ENCODE data around the gene MN1. TPM values are rescaled to one million over a fixed set of nuclear protein-coding genes. Genes with fewer than 3 reads are reported as not detected.

The MN1 gene
- total RNA-seq, 1 donor from 2014 or later = under 0.01 TPM

- peak; percentile 75 to 95 for DNase-seq (ENCODE audit: low read depth in 2 of 2)
Measured at GRCh38 chr22:27718186-27719035, 83.1 kb downstream of the MN1 start.

DNA sequence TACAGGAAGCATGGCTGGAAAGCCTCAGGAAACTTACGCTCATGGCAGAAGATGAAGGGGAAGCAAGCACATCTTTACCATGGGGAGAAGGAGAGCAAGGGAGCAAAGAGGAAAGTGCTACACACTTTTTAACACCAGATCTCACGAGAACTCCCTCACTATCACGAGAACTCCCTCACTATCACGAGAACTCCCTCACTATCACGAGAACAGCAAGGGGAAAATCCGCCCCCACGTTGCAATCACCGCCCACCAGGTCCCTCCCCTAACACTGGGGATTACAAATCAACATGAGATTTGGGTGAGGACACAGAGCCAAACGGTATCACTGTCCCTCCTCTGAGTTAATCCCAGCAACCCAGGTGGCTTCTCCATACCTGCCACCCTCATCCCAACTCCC lies 84.5 kb downstream of the MN1 start:
- DNase-seq (ENCODE audit: low read depth in 2 of 2) = no peak

DNA sequence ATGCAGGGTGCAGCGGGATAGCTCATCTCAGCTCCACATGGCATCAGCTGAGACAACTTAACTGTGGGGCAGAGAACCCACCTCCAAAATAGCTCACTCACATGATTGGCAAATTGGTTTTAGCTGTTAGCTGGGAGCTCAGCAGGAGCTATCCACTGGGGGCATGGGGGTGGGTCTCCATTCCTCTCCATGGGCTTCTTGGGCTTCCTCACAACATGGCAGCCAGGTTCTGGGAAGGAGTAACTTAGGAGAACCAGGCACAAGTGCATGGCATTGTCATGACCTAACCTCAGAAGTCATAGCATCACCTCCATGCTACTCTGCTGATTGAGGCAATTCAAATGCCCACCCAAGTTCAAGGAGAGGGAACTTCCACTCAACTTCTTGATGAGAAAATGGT lies 85.5 kb downstream of the MN1 start:
- DNase-seq (ENCODE audit: low read depth in 2 of 2) = no peak

GRCh38 chr22:27715106-27715505 lies 86.5 kb downstream of the MN1 start:
- no peak for DNase-seq (ENCODE audit: low read depth in 2 of 2)

DNA sequence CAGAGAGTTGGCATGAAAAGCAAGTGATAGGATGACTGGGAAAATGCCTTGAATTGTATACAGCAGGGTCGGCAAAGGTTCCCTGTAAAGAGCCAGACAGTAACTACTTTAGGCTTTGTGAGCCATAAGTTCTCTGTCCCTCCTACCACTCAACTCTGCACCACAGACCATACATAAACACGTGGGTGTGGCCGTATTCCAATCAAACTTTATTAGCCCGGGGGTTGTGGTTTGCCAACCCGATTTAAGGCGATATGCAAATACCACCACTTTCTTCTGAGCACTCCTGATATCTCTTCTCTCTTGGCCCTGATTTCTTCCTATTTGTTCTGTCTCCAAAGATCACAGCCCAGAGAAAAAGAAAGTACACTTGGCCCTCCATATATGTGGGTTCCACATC lies 87.5 kb downstream of the MN1 start:
- DNase-seq (ENCODE audit: low read depth in 2 of 2) = no peak

GRCh38 chr22:27713461-27713860 lies 88.1 kb downstream of the MN1 start:
- DNase-seq (ENCODE audit: low read depth in 2 of 2) = no peak

DNA sequence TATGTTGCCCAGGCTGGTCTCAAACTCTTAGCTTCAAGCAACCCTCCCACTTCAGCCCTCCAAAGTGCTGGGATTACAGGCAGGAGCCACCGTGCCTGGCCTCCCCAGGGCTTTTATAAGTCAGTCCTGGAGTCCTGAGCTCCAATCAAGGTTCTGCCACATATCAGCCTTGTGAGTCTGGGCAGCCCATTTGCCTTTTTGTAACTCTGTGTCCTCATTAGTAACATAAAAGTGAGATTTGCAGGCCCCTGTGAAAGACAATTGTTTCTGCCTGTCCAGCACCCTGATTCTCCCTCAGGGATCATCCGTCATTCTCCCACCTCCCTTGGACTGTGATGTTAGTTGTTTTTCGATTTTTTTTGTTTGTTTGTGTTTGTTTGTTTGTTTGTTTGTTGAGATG lies 89.8 kb downstream of the MN1 start:
- no peak for DNase-seq (ENCODE audit: low read depth in 2 of 2)

DNA sequence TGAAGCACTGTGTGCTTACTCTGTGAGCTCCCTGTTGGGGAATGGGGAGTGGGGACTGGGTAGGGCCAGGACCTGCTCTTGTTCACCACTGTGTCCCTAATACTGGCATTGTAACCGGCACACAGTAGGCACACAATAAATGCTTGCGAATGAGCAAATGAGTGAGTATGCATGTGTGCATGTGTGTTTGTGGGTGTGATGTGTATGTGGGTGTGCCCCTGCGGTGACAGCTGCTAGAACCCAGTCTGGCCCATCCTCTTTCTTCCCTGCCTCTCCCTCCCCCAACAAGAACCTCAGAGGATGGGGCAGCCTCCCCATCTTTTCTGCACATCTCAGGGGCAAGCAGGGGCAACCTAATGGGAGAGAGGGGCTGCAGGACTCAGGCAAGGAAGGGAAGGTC lies 90.5 kb downstream of the MN1 start:
- no peak for DNase-seq (ENCODE audit: low read depth in 2 of 2)

- DNase-seq (ENCODE audit: low read depth in 2 of 2) = no peak
Measured at GRCh38 chr22:27709919-27710675, 91.5 kb downstream of the MN1 start.

GRCh38 chr22:27706489-27706888 lies 95.1 kb downstream of the MN1 start:
- no peak for DNase-seq (ENCODE audit: low read depth in 2 of 2)

DNA sequence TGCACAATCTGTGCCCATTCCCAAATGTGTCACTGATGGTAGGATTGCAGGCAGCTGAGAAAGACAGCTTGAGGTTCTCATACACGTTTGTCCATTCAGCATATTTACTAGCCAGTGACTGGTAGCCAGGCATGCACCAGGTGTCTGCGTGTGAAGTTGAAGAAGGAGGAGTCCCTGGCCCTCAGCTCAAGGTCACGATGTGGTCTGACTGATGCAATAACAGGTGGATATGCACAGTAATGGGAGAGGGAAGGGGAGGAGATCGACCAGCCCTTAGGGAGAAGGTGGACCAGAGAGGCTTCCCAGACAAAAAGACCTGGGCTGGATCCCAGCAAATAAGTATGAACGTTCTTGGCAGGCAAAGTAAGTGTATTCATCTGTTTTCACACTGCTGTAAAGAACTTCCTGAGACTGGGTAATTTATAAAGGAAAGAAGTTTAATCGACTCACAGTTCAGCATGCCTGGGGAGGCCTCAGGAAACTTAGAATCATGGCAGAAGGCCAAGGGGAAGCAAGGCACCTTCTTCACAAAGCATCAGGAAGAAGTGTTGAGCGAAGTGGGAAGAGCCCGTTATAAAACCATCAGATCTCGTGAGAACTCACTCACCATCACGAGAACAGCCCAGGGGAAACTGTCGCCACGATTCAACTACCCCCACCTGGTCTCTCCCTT lies 96.0 kb downstream of the MN1 start:
- DNase-seq (ENCODE audit: low read depth in 2 of 2) = peak in 1 of 2 donors; percentile 58

- DNase-seq (ENCODE audit: low read depth in 2 of 2) = no peak
Measured at GRCh38 chr22:27704581-27704980, 97.0 kb downstream of the MN1 start.

GRCh38 chr22:27699383-27700019 lies 102.1 kb downstream of the MN1 start:
- DNase-seq (ENCODE audit: low read depth in 2 of 2) = no peak

DNA sequence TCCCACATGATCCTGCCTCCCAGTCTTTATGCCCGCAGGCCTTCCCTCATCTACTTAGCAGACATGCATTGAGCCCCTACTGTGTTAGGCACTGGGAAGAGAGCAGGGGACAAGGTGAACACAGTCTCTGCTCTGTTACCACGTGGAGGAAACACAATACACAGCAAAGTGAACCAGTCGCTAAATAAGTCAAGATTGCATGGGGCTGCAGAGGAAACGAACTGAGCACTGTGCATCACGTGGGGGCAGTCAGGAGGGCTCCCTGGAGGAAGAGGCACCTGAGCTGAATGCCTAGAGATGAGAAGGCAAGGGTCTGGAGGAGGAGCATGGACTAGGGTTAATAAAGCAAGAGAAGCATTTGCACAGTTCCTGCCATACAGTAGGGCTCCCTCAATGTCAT lies 102.7 kb downstream of the MN1 start:
- DNase-seq (ENCODE audit: low read depth in 2 of 2) = no peak

Other genes with a start within 250 kb of the MN1 start
- 17.7 and 23.4 TPM in 2 replicates for gene PITPNB, start 117.5 kb upstream of the MN1 start, total RNA-seq

Data from lung microvascular endothelial cell (primary cell).